ENCODE results near the gene ZNF469.

GRCh38 chr16:88382491-88383400, at the start of gene ZNF469:
- TF ChIP-seq POLR2A (IDR thresholded peaks at IDR 0.05; ENCODE audit: low read depth, low read length): no peak
- no peak for TF ChIP-seq POLR2AphosphoS5 (IDR thresholded peaks at IDR 0.05; ENCODE audit: low read depth, low read length)

Data from GM12892 (cell line).